PC-3 (cell line): ENCODE data around the gene FRA10AC1. TPM values are rescaled to one million over a fixed set of nuclear protein-coding genes. Genes with fewer than 3 reads are reported as not detected.

Experiments
- ATAC-seq: fragments of 200-7000 bp; cut with Tn5 transposase; 2 replicates; pipeline ENCODE4 v1.9.1; 2020; ENCODE audit warnings: mild to moderate bottlenecking, moderate library complexity
- BruUV-seq: library from RNA; stranded (reverse); fragments of 400-500 nt; replicated peaks from 2 replicates; lab custom pipeline; 2021; lab: Mats Ljungman, UMichigan
- CTCF ChIA-PET: fragments of 300-600 bp; sonication (Branson Sonifier 250); formaldehyde crosslinking; loops from one replicate; lab custom pipeline; 2022; ENCODE audit warnings: antibody characterized with exemption; lab: Charles Lee
- POLR2A ChIA-PET: fragments of 300-600 bp; sonication (Branson Sonifier 250); formaldehyde crosslinking; loops from one replicate; lab custom pipeline; 2022; ENCODE audit warnings: antibody characterized with exemption; ENCODE audit not compliant: unreplicated experiment; lab: Charles Lee
- DNase-seq: peaks from one replicate; pipeline ENCODE4 v3.0.0-alpha.2; 2015
- H2AFZ ChIP-seq: fragments of 300-600 bp; sonication (generic); 2 replicates; pipeline ENCODE4 v1.6.0; 2016; ENCODE audit warnings: antibody characterized with exemption, low read length
- H3F3A ChIP-seq: fragments of 300-600 bp; sonication (generic); one replicate; pipeline ENCODE4 v1.6.0; 2017; ENCODE audit warnings: antibody characterized with exemption, low read length, control low read depth, mild to moderate bottlenecking; ENCODE audit not compliant: unreplicated experiment
- H3K27ac ChIP-seq: fragments of 300-600 bp; sonication (generic); 2 replicates; pipeline ENCODE4 v1.5.1; 2016; ENCODE audit warnings: mild to moderate bottlenecking, low read length
- H3K27me3 ChIP-seq: fragments of 300-600 bp; sonication (generic); 2 replicates; pipeline ENCODE4 v1.6.1; 2016; ENCODE audit warnings: low read length, mixed read lengths
- H3K36me3 ChIP-seq: fragments of 300-600 bp; sonication (generic); 2 replicates; pipeline ENCODE4 v1.6.1; 2016; ENCODE audit warnings: low read depth, mixed run types, low read length, mixed read lengths
- H3K4me1 ChIP-seq: fragments of 300-600 bp; sonication (generic); 2 replicates; pipeline ENCODE4 v1.5.1; 2016; ENCODE audit warnings: low read length; ENCODE audit not compliant: insufficient read depth
- H3K4me2 ChIP-seq: fragments of 300-600 bp; sonication (generic); 2 replicates; pipeline ENCODE4 v1.6.0; 2016; ENCODE audit warnings: low read length
- H3K4me3 ChIP-seq: fragments of 300-600 bp; sonication (generic); 2 replicates; pipeline ENCODE4 v1.5.1; 2016; ENCODE audit warnings: mild to moderate bottlenecking, low read length, mixed read lengths
- H3K79me2 ChIP-seq: fragments of 300-600 bp; sonication (generic); 2 replicates; pipeline ENCODE4 v1.6.1; 2017; ENCODE audit warnings: low read length, mixed read lengths
- H3K9ac ChIP-seq: fragments of 300-600 bp; sonication (generic); 2 replicates; pipeline ENCODE4 v1.6.0; 2016; ENCODE audit warnings: mild to moderate bottlenecking, low read length
- H3K9me2 ChIP-seq: fragments of 300-600 bp; sonication (generic); replicated peaks from 2 replicates; pipeline ENCODE4 v1.6.1; 2016; ENCODE audit warnings: mixed run types, low read length, mixed read lengths
- H3K9me3 ChIP-seq: fragments of 300-600 bp; sonication (generic); 2 replicates; pipeline ENCODE4 v1.6.1; 2016; ENCODE audit warnings: low read length, mixed read lengths
- H4K20me1 ChIP-seq: fragments of 300-600 bp; sonication (generic); 2 replicates; pipeline ENCODE4 v1.6.1; 2016; ENCODE audit warnings: low read length, mixed read lengths
- EZH2 ChIP-seq: fragments of 300-600 bp; sonication (generic); IDR thresholded peaks from one replicate; pipeline ENCODE4 v1.6.1; 2017; ENCODE audit warnings: antibody characterized with exemption, mild to moderate bottlenecking, low read length; ENCODE audit not compliant: unreplicated experiment
- EZH2phosphoT487 ChIP-seq: fragments of 300-600 bp; sonication (generic); IDR thresholded peaks from 2 replicates; pipeline ENCODE4 v1.6.1; 2018; ENCODE audit warnings: mild to moderate bottlenecking, antibody characterized with exemption, low read length, borderline replicate concordance
- intact Hi-C: fragments of 100-400 bp; cut with micrococcal nuclease; formaldehyde crosslinking; loops from 2 replicates; pipeline ENCODE4 v1.9.0; 2023
- total RNA-seq: library from RNA; depleted of rRNA; stranded (reverse); fragments of >200 nt; gene quantifications from 2 replicates; pipeline ENCODE4 v1.2.3, GENCODE V29; 2014
- TF ChIP-seq, protein P1 (sequence below): fragments of 300-600 bp; sonication (generic); conservative IDR thresholded peaks from 2 replicates; pipeline ENCODE4 v1.5.1; 2017; ENCODE audit warnings: antibody characterized with exemption, low read depth, mild to moderate bottlenecking, low read length

FRA10AC1 gene
- total RNA-seq, 1 experiment from 2014 or later = 3.8 TPM

DNA sequence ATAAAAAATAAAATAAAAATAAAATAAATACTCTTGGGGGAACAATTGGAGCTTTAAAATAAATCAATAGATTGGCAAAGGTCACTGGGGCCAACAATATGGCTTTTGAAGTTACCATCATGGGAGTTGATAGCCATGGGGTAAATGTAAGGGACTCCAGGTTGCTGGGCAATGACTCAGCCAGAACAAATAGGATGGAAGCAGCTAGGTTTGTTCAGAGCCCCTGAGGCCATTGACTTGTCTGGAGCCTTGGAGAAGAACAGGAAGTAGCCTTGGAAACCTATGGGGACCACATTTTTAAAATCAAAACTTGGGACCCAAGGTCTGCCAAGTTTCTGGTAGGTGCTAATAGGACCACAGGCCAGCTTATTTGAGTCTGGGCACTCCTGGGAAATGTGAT is 20.2 kb upstream of the FRA10AC1 start:
- Histone ChIP-seq H3K4me2 (no peak overlapping the region), H3K27me3 (no peaks in the 10 kb centered on the region; the same call in 1 of the 2 replicates), H3K79me2 (no peaks in the 10 kb centered on the region), H3K9ac (no peak overlapping the region), H3K36me3 (no peaks in the 10 kb centered on the region), H3K9me3 (no peaks in the 10 kb centered on the region), H2AFZ (no peak overlapping the region), H4K20me1 (no peaks in the 10 kb centered on the region), H3K27ac (no peak overlapping the region), H3K4me1 (peaks cover 5% of the 10 kb centered on the region; the same call in 1 of the 2 replicates), H3F3A (no peaks in the 10 kb centered on the region), H3K4me3 (no peak overlapping the region), H3K9me2 (no peaks in the 10 kb centered on the region)
- ChIA-PET POLR2A (no interaction called here), CTCF (no interaction called here)
- intact Hi-C loops = no loop called here
- no TSS peak for BruUV-seq
- DNase-seq (peak; percentile 70), ATAC-seq (peak; percentile 59)
- no peak for TF ChIP-seq EZH2
- TF ChIP-seq, protein P1, sequence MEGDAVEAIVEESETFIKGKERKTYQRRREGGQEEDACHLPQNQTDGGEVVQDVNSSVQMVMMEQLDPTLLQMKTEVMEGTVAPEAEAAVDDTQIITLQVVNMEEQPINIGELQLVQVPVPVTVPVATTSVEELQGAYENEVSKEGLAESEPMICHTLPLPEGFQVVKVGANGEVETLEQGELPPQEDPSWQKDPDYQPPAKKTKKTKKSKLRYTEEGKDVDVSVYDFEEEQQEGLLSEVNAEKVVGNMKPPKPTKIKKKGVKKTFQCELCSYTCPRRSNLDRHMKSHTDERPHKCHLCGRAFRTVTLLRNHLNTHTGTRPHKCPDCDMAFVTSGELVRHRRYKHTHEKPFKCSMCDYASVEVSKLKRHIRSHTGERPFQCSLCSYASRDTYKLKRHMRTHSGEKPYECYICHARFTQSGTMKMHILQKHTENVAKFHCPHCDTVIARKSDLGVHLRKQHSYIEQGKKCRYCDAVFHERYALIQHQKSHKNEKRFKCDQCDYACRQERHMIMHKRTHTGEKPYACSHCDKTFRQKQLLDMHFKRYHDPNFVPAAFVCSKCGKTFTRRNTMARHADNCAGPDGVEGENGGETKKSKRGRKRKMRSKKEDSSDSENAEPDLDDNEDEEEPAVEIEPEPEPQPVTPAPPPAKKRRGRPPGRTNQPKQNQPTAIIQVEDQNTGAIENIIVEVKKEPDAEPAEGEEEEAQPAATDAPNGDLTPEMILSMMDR = no peak
- no peak for TF ChIP-seq EZH2phosphoT487

- H3F3A ChIP-seq = no peaks in the 10 kb centered on the region
Measured at GRCh38 chr10:93719901-93720300, 17.5 kb upstream of the FRA10AC1 start.

More at GRCh38 chr10:93719901-93720300, 17.5 kb upstream of the FRA10AC1 start:
- no peak for ATAC-seq
- H3K79me2 ChIP-seq = no peaks in the 10 kb centered on the region
- no peak for DNase-seq
- intact Hi-C loops = no loop called here
- H3K27ac ChIP-seq = no peak overlapping the region
- no peaks in the 10 kb centered on the region for H3K36me3 ChIP-seq
- H3K9me3 ChIP-seq = no peaks in the 10 kb centered on the region
- H3K27me3 ChIP-seq = no peaks in the 10 kb centered on the region
- CTCF ChIA-PET = no interaction called here
- H3K4me3 ChIP-seq = no peak overlapping the region
- peaks cover 5% of the 10 kb centered on the region; the same call in 1 of the 2 replicates for H3K4me1 ChIP-seq
- H3K9ac ChIP-seq = no peak overlapping the region
- TF ChIP-seq EZH2phosphoT487 (no peak), EZH2 (no peak)
- TF ChIP-seq, protein P1 = no peak
- BruUV-seq = no TSS peak
- no peaks in the 10 kb centered on the region for H4K20me1 ChIP-seq
- H3K9me2 ChIP-seq = no peaks in the 10 kb centered on the region
- no peak overlapping the region for H3K4me2 ChIP-seq
- POLR2A ChIA-PET = no interaction called here
- no peak overlapping the region for H2AFZ ChIP-seq
